Mucosa of descending colon (tissue), 3 donors: ENCODE measurements around the gene DCAF4. TPM values are rescaled to one million over a fixed set of nuclear protein-coding genes. Genes with fewer than 3 reads are reported as not detected.

Experiments
- ATAC-seq: fragments of 200-7000 bp; cut with Tn5 transposase; one replicate; pipeline ENCODE4 v1.9.1; 2020; ENCODE audit warnings: mild to moderate bottlenecking, moderate library complexity
- DNase-seq, 3 donors: peaks; one replicate each; pipeline ENCODE4 v3.0.0-alpha.2; 2020
- H3K36me3 ChIP-seq: fragments of 200-600 bp; one replicate; pipeline ENCODE4 v1.8.0; 2021; ENCODE audit warnings: low read depth, mild to moderate bottlenecking
- H3K4me1 ChIP-seq: fragments of 200-600 bp; one replicate; pipeline ENCODE4 v1.8.0; 2021; ENCODE audit warnings: low read depth, mild to moderate bottlenecking
- H3K4me3 ChIP-seq: fragments of 200-600 bp; one replicate; pipeline ENCODE4 v1.8.0; 2021; ENCODE audit warnings: mild to moderate bottlenecking
- H3K9me3 ChIP-seq: fragments of 200-600 bp; one replicate; pipeline ENCODE4 v1.8.0; 2021; ENCODE audit warnings: mild to moderate bottlenecking
- CTCF ChIP-seq: fragments of 200-600 bp; IDR thresholded peaks from one replicate; pipeline ENCODE4 v1.8.0; 2022; ENCODE audit warnings: antibody characterized with exemption, mild to moderate bottlenecking
- intact Hi-C, 2 donors: fragments of 100-400 bp; cut with DNase I in 1 of 2; cut with micrococcal nuclease in 1 of 2; formaldehyde crosslinking; loops; one replicate each; pipeline versions ENCODE4 v1.11.0 to v1.11.1; 2022; cut with DNase I, micrococcal nuclease
- total RNA-seq, 3 donors: library from RNA; stranded (reverse); fragmentation: NEBNext Ultra II Directional in 2 of 3; extraction: Animal tissue kit (Norgen Biotek cat#: 25700) in 2 of 3; gene quantifications; one replicate each; pipeline versions ENCODE4 v1.2.1 to v1.2.4, GENCODE V29; 2021 to 2023
- donor health status: DM: no; HTN: no; CAD: no; lungs with moderate emphysema.
- donor health status: DM: no; HTN: no; CAD: no.
- donor health status: DM: no; HTN: yes; CAD: no.

Gene DCAF4
- total RNA-seq, 3 donors from 2014 or later: 13.9 to 27.0 (median 15.7) TPM

GRCh38 chr14:72925171-72925759, 999 bp upstream of the DCAF4 start:
- DNase-seq (peak in 2 of 3 donors; percentile 41 to 57), ATAC-seq (no peak)
- H3K9me3 ChIP-seq: no peaks in the 10 kb centered on the region
- H3K36me3 ChIP-seq: no peaks in the 10 kb centered on the region
- TF ChIP-seq CTCF: no peak
- H3K4me1 ChIP-seq: no peaks in the 10 kb centered on the region
- intact Hi-C loops: no loop called here
- H3K4me3 ChIP-seq: no peak overlapping the region

GRCh38 chr14:72925815-72926291, 411 bp upstream of the DCAF4 start:
- H3K36me3 ChIP-seq: no peaks in the 10 kb centered on the region
- no peak for TF ChIP-seq CTCF
- intact Hi-C loops: no loop called here
- DNase-seq (no peak), ATAC-seq (peak; percentile 38)
- peak overlapping the region; percentile 51 for H3K4me3 ChIP-seq
- H3K9me3 ChIP-seq: no peaks in the 10 kb centered on the region
- H3K4me1 ChIP-seq: no peaks in the 10 kb centered on the region

- no peak for TF ChIP-seq CTCF
- H3K9me3 ChIP-seq: no peaks in the 10 kb centered on the region
- ATAC-seq (no peak), DNase-seq (no peak)
- no peaks in the 10 kb centered on the region for H3K4me1 ChIP-seq
- intact Hi-C loops: no loop called here
- H3K4me3 ChIP-seq: no peak overlapping the region
- no peaks in the 10 kb centered on the region for H3K36me3 ChIP-seq
Measured at GRCh38 chr14:72928872-72929271, 2.6 kb downstream of the DCAF4 start.

- ATAC-seq (no peak), DNase-seq (no peak)
- H3K36me3 ChIP-seq: no peaks in the 10 kb centered on the region
- no peaks in the 10 kb centered on the region for H3K4me1 ChIP-seq
- intact Hi-C loops: no loop called here
- H3K4me3 ChIP-seq: no peak overlapping the region
- H3K9me3 ChIP-seq: no peaks in the 10 kb centered on the region
- TF ChIP-seq CTCF: no peak
Measured at GRCh38 chr14:72929316-72930080, 3.2 kb downstream of the DCAF4 start.

- ATAC-seq: no peak
- H3K4me3 ChIP-seq: no peak overlapping the region
- H3K36me3 ChIP-seq: no peaks in the 10 kb centered on the region
- H3K4me1 ChIP-seq: no peaks in the 10 kb centered on the region
- intact Hi-C loops: no loop called here
- TF ChIP-seq CTCF: no peak
- DNase-seq: no peak
- H3K9me3 ChIP-seq: no peaks in the 10 kb centered on the region
Measured at GRCh38 chr14:72932893-72933292, 6.6 kb downstream of the DCAF4 start.
